Endothelial cell of umbilical vein (primary cell): ENCODE data around the gene FAM3D.

Source experiments
- CTCF ChIP-seq, 2 donors: IDR thresholded peaks; 1 replicate in 1 of 2; 2 replicates in 1 of 2; pipeline ENCODE4 v1.5.1; 2011; ENCODE audit warnings: low read length in 2 of 2, mild to moderate bottlenecking in 2 of 2, moderate library complexity in 2 of 2, control low read depth in 1 of 2, inconsistent platforms in 1 of 2, low read depth in 1 of 2; ENCODE audit not compliant: insufficient read depth in 1 of 2; ENCODE audit errors: extremely low read depth in 1 of 2
- EZH2 ChIP-seq: IDR thresholded peaks from 2 replicates; pipeline ENCODE4 v1.6.1; 2012; ENCODE audit warnings: borderline replicate concordance, low read depth, mild to moderate bottlenecking, moderate library complexity, low read length, inconsistent platforms; ENCODE audit not compliant: severe bottlenecking
- FOS ChIP-seq: IDR thresholded peaks from 2 replicates; pipeline ENCODE4 v1.6.1; 2011; ENCODE audit warnings: mild to moderate bottlenecking, low read length, moderate library complexity, borderline replicate concordance; ENCODE audit not compliant: insufficient read depth
- GATA2 ChIP-seq: IDR thresholded peaks from 2 replicates; pipeline ENCODE4 v1.7.0; 2011; ENCODE audit warnings: low read depth, mild to moderate bottlenecking, moderate library complexity, mixed read lengths, low read length; ENCODE audit not compliant: insufficient read length, insufficient read depth
- JUN ChIP-seq: IDR thresholded peaks from 2 replicates; pipeline ENCODE4 v1.6.1; 2011; ENCODE audit warnings: borderline replicate concordance, low read depth; ENCODE audit not compliant: insufficient read length, insufficient read depth
- MAX ChIP-seq: IDR thresholded peaks from 2 replicates; pipeline ENCODE4 v1.6.1; 2011; ENCODE audit not compliant: insufficient read depth, insufficient read length
- POLR2A ChIP-seq: IDR thresholded peaks from 2 replicates; pipeline ENCODE4 v1.6.1; 2012; ENCODE audit warnings: low read depth, mild to moderate bottlenecking, control low read depth, low read length
- POLR2AphosphoS5 ChIP-seq: IDR thresholded peaks from 2 replicates; pipeline ENCODE4 v1.6.1; 2012; ENCODE audit warnings: low read depth, mild to moderate bottlenecking, control low read depth, low read length, moderate library complexity; ENCODE audit not compliant: insufficient read depth

- TF ChIP-seq POLR2A (no peak), CTCF (IDR thresholded peaks at IDR 0.05; ENCODE audit: extremely low read depth in 1 of 2, insufficient read depth in 1 of 2, low read depth in 1 of 2, low read length in 2 of 2) (no peak), MAX (no peak), EZH2 (no peak), POLR2AphosphoS5 (no peak), FOS (no peak), JUN (no peak), GATA2 (no peak)
Measured at GRCh38 chr3:58679446-58679845, 12.9 kb upstream of the FAM3D start.
